HG02885 (cell line): ENCODE data around the gene ITPR2.

ENCODE experiments used
- ATAC-seq: cut with Tn5 transposase; IDR thresholded peaks from one replicate; pipeline ENCODE4 v1.9.1; 2021; ENCODE audit warnings: mild to moderate bottlenecking; ENCODE audit not compliant: unreplicated experiment, poor library complexity

The ITPR2 gene

DNA sequence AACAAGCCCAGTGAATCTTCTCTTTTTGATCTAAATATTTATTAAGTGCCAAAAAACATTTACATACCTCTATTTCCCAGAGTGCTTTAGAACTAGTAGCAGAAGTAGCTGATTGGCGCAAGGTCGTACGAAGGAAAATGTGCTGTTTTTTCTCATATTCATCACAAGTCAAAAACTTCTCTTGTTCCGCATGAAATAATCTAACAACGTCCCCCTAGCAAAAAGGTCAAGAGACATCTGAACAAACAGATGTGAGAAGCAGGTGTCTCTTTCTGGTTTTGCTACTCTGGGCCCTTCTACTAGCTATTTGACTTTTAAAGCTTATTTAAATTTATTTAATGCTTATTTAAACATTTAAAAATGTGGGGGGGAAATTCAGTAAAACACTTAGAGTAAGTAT, 117.8 kb downstream of the ITPR2 start:
- ATAC-seq = no peak

DNA sequence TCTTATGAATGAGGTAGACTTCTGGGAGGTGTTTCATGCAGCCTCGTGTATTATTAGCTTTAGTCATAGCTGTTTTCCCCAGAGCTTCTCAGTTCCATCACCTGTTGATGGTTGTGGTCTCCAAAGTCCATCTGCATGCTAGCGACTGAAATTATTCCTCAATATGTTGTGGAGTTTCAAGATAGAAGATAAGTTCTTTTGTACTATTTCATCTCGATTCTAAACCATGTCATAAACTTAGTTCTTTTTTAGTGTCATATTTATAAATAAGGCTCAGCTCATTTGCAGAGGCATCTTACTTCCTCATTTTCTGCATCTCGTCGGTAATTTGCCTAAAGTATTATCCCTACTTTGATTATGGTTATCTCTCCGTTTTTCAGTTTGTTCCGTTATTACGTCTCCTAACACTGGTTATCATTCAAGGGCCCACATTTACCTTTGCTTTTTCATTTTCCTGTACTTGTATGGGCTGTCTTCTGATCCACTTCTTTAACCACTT, 119.1 kb downstream of the ITPR2 start:
- peak; percentile 77 for ATAC-seq

DNA sequence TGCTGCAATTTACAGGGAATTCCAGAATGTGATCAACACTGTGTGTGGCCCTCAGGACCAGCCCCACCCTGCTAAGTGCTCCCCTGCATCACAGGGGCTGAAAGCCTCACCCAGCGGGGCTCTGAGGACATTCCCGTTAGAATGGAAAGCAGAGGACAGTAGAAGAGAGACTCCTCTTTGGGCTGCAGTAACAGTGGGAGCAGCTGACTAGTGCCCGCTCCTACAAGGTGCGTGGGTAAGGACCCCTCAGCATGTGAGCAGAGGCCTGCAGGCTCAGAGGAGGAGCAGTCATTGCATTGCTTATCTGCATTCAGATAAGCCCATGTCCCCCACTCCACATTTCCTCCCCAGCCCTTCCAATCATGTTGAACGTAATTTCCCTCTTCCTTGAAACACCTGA, 120.1 kb downstream of the ITPR2 start:
- ATAC-seq = no peak

DNA sequence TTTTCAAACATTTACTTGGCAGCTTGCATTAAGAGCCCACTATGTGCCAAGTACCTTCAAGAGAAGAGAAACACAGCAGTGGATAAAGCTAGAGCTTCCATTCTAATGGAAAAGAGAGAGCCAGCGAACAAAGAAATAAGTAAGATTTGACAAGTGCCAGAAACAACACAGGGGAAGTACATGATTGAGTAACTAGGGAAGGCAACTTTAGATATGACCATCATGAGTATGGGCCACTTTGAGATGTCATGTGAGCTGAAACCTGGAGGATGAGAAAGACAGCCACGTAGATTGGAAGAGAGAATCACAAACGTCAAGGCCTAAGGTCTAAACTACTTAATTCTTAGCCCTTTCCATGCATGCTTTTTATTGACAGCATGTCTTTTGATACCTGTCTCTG, 121.4 kb downstream of the ITPR2 start:
- peak; percentile 57 for ATAC-seq

DNA sequence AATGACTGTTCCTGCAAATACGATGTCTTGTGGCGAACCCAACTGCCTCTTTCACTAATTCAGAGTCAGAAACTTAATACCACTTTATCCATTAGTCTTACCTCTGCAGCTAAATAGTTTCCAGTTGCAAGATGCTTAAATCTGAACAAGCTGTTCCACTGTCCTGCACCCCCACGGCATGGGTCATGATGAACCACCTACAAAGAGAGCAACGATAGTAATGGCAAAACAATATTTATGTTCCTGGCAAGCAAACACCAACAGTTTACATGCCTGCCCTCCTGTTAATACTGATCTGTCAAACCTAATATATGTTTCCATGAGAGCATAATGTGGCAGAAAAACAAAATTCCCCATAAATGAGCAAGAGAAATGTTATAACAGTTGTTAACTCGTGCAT, 121.9 kb downstream of the ITPR2 start:
- ATAC-seq = no peak

DNA sequence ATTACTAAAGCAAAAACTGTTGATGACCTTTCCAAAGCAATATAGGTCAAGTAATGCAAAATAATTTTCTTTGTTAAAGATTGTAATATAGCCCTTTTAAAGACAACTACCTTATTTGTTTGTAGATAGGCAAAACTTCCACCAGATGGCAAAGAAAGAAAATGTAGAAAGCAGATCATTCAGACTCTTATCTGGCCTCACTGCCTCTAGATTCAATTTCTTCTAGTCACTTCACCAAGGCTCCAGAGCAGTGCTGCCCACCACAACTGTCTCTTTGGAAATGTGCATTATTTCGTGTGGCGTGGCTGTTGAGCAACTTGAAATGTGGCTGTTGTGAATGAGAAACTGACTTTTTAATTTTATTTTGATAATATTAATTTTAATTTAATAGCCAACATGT, 127.1 kb downstream of the ITPR2 start:
- no peak for ATAC-seq

DNA sequence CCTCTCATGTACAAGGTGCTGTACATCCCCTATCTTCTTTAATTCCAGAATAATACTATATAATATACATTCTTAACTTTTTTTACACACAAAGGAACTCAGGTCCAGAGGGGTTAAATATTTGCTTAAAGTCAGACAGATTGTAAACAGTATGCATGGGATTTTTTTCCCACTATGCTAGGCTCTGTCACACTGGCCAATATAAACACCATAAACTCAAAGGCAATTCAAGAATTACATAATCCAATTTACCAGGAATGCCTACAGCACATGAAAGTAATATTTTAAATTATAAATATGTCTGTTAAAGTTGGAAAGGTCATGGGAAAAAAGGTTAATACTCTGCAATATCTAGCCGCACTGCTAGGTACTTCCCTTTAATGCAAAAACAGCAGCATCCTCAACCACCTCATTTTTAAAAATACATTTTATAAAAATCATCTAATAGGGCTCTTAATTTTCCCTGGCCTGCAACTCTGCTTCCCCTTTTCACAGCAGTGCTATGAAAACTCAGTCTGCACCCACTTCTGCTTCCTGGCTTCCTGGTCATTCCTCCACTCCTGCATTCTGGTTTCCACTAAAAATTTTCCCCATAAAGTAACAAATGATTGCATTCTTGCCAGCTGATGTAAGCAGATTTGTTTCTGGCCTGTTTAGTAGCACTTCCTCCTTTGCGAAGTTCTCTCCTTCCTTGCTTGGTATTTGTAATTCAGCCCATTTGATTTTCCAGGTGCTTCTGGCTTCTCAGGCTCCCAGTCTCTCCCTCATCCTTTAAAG, 128.1 kb downstream of the ITPR2 start:
- ATAC-seq = no peak

DNA sequence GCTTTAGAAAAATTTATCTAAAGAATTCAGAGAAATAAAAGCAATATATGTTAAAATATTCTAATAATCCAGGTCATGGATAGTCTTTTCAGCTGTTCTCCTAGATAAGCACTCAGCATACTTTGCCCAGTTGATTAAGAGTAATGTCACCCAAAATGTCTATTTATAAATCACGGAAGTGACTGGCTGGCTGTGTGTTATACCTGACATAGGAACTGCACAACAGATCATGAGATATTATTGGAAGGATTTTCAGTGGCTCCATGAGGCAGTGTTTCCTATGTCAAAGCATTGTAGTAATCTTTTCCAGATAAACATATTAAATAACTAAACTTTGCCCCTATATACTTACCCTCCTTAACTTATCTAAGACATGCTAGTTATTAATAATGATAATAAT, 128.8 kb downstream of the ITPR2 start:
- ATAC-seq = no peak

DNA sequence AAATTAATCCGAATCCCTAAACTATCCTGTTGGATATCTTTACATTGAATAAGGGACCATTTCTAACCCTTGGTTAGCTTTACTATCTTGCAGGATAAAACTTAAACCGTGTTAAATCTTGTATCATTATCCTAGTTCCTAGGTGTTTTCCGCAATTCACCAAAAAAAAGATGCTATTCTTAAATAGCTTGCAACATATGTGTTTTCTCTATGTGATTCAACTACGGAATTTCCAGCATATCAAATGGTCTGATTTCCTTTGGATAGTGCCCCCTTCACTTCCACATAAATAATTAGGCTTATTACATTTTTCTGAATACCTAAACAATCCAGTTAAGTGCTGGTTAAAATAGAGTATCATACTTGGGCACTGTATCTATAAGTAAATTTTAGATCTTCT, 130.3 kb downstream of the ITPR2 start:
- ATAC-seq = no peak

DNA sequence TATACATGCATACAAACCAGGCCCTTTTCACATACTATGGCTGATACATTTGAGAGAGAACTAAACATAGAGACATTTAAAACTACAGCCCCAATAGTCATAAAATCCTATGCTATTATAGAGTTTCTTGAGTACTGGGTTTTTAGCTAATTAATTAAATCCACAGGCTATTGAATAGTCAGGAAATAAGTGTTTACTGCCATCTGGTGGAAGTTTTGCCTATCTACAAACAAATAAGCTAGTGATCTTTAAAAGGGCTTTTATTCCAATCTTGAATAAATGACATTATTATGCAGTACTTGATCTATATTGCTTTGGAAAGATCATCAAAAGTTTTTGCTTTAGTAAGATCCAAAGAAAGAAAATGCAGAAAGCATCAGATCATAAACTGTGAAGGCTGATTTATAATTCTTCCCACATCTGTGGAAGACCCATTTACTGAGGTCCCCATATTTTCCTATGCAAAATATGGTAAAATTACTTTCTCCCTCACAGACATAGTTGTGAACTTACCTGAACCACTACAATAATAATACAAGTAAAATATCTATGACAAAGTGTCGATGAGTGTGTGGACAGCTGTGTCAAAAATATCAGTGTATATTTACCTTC, 131.3 kb downstream of the ITPR2 start:
- no peak for ATAC-seq

DNA sequence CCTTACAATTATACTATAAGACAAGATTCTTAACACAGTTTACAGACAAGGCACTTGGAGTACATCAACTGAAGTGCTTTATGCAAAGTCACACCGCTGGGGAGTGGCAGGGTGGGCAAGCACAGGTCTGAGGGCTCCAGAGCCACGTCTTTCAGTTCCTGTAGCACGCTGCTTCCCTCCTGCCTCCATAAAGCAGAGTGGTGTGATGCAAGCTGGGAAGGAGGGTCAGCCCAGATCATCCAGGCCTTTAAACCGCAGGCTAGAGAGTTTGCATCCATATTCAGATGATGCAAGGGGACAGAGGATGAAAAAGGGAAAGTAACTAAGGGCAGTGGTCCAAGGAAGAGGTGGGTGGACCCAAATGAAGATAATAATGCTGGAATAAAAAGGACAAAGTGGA, 132.6 kb downstream of the ITPR2 start:
- no peak for ATAC-seq

DNA sequence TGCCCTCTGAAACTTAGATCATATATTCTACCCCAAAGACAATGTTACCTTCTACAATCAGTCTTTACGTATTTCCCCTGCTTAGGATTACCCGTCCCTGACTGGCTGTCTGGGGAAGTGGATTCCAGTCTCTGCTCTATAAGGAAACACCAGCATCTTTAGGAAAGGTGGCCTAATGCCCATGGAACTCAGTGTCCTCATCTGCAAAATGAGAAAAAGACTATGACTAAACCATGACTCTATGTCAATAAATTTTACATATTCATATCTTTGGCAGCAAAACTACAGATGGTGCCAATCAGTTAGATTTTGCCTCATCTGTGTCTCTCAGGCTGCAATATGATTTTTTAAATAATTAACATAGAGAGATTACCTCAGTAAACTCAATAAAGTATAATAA, 133.8 kb downstream of the ITPR2 start:
- no peak for ATAC-seq

DNA sequence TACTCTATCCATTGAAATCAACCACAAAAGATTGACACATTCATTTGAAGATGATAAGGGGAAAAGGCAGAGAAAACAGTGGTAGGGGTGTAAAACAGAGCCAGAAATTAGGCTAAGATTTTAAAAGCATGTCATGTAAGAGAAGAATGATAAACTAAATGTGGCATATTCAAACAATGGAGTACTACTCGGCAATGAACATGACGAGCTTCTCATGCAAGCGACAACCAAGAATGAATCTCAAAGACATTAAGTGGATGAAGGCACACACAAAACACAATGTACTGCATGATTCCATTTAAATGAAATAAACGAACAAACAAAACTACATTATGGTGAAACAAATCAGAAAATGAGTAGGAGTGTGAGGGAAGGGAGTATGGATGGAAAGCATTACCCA, 134.8 kb downstream of the ITPR2 start:
- ATAC-seq = no peak

DNA sequence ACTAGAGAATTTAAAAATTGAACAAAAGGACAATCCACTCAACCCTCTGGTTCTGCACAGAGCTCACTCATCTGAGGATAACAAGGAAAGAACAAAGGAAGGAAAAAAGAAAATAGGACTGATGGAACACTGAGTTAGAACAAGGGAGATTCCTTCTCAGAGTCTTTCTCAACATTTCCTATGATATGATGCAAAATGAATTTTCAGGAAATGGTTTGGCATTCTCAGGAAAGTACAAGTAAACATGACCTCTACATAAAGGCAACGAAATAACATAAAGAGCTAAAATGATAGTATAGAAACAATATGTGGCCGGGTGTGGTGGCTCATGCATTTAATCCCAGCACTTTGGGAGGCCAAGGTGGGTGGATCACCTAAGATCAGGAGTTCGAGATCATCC, 135.8 kb downstream of the ITPR2 start:
- no peak for ATAC-seq

DNA sequence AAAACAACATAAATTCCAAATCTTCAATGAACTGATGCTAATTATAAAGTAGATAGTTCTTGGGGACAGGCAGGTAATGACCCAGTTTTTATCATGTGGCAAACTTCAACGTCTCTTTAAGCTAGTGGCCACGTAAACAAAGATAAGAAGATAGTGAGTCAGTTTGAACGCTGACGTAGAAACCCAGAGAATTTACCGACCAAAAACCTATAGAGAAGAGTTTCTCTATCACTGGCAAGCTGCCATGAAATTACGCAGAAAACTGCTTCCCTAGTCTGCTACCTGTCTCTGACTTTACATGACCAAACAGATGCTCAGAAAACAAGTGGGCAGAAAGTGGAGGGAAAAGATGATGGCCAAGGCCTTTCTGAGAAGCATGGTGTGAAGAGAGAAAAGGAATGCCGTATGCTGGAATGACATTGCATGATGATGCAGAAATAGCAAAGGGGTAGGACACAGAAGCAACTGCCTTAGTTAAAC, 136.3 kb downstream of the ITPR2 start:
- no peak for ATAC-seq

DNA sequence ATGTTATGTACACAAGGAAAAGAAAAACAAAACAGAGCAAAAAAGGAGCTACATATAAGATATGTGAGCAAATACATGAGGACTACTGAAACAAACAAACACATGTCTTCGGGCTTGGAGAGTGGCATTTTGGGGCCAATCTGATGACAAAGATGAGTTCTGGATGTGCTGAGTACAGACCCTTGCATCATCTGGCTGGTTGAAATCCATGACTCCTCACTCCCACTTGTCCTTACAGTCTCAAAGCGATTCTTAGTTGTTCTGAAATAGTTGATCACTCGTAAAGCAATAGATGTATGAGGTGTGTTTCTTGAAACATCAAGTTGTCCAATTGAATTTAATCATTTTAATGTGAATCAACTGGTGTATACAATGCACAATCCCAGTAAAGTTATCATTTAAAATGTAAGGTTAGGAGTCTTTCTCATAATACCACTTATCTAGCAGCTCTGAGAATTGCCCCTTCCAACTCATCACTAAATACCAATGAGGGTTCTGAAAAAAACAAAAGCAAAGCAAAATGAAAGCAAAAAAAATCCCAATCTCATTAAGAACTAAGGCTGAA, 136.9 kb downstream of the ITPR2 start:
- ATAC-seq = no peak

DNA sequence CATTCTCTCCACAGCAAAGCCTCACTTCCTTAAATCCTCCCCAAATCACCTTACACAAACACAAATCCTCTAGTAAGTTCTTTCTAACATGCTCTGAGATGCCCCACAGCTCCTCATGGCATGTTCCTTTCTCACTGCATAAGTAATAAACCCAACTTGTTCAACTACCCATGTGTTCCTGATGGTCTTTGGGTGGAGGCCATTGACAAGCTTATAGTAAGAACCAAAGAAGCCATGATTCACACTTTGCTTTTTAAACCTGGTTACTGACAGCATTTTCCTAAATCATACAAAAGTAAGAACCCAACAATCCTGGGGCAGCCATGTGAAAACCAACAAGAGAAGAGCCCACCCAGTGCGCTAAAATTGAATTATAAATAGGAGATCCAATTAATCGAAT, 138.6 kb downstream of the ITPR2 start:
- ATAC-seq = no peak

DNA sequence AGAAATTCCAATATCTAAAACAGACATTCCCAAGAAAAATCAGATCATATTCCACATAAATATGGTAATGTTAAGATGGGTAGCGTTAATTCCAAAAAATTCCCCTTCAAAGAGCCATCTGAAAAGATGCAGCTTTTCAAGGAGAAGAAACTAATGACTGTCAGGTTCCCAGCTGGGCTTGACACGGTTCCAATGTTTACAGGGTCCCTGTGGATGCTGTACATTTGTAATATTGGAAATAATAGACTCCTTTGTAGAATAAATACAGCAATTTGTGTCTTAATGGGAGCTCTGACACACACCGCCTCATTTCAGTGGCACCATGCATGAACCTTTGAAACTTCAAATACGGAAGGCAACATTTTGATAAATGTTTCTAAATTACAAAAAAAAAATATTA, 140.6 kb downstream of the ITPR2 start:
- no peak for ATAC-seq

DNA sequence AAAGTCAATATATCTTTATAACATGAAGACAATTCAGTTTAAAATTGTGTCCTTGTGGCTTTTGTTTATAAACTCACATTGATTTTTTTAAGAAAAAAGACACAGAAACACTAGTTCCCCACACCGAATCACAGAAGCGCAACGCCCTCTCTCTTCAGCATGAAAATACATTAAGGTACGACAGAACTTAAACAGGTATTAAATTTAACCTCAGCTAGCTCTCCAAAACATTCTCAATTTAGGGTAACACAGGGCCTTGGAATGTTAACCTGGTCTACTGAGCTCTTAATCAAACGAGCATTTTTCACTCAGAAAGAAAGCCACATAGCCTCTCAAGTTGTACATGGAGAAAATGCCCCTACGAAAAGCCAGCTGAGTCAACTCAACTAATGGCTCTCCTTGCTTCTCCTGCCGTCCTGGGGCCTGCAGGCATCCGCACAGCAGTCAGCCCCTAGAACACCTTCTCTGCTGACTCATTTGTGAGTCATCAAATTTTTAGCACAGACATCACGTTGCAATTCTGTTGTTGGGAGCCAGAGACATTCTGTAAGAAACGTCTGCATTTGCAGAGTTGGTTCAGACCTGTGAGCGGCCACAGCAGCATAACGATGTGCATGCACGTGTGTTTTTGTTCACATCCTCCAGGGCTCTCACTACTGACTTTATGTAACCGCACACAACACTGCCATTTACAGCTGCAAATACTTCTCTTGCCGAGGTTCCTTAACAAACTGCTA, 141.6 kb downstream of the ITPR2 start:
- ATAC-seq = no peak

DNA sequence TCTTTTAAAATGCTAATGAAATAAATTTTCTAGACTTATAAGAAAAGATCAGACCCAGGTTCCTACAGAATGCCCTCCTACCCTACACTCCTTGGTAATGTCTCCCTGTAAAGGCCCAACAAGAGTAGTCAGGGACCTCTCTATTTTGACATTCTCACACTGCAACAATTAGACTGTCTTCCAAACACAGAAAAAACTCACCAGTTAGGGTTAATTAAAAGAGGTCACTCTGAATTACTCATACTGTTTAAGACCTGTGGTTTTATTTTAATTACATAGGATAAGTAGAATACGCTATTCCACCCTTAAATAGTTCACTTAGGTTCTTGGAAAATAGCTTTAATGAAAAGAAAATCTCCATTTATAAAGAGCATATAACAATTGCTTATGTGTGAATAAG, 142.4 kb downstream of the ITPR2 start:
- no peak for ATAC-seq

DNA sequence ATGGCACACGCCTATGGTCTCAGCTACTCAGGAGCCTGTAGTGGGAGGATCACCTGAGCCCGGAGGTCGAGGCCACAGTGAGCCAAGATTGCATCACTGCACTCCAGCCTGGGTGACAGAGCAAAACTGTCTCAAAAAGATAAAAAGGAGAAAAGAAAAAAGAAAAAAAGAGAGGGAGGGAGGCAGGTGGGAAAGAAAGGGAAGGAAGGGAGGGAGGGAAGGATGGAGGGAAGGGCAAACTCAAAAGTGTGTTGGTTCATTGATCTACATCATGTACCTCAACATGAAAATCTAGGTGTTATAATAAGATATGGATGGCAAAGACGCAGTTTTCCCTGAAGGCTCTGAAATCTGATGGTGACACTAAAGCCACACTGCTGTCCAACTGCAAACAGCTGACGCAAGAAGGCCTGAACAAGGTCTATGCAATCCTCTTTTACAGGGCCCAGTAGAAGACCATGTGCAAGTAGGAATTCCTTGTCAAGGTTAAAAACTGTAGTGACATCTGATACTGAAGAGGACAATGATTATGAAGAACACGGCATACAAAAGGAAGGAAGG, 143.6 kb downstream of the ITPR2 start:
- ATAC-seq = no peak
